HepG2 (cell line): ENCODE results near the gene GRHL1. TPM values are rescaled to one million over a fixed set of nuclear protein-coding genes. Genes with fewer than 3 reads are reported as not detected.
A peak's percentile ranks its signal among the peaks of the same experiment; 100 is the strongest.

Experiments used
- ATAC-seq: fragments of 200-7000 bp; cut with Tn5 transposase; 3 replicates; pipeline ENCODE4 v1.9.1; 2020; ENCODE audit warnings: mild to moderate bottlenecking, moderate library complexity
- BruUV-seq: library from RNA; stranded (reverse); fragments of 400-500 nt; replicated peaks from 2 replicates; lab custom pipeline; 2021; lab: Mats Ljungman, UMichigan
- CTCF ChIA-PET: fragments of 300-600 bp; formaldehyde crosslinking; extraction: SDS; loops from one replicate; lab custom pipeline; 2021; ENCODE audit warnings: low total read pairs, inconsistent platforms, low intra/inter-chr PET ratio; lab: Yijun Ruan, JAX
- POLR2A ChIA-PET: fragments of 350-600 bp; sonication (Branson Sonifier 250); formaldehyde crosslinking; loops from one replicate; lab custom pipeline; 2020; ENCODE audit warnings: antibody characterized with exemption, inconsistent platforms; lab: Yijun Ruan, JAX
- DNase-seq: peaks from one replicate; pipeline ENCODE4 v3.0.0-alpha.2; 2015; ENCODE audit warnings: low spot score
- FAIRE-seq: peaks from 3 replicates; lab custom pipeline; 2011; peaks lifted over from hg19 to GRCh38; lab: Jason Lieb, UNC
- H2AFZ ChIP-seq: one replicate; pipeline ENCODE4 v1.6.1; 2011; ENCODE audit warnings: low read length, inconsistent platforms
- H3K27ac ChIP-seq: fragments of 300-600 bp; 3 replicates; pipeline ENCODE4 v1.8.0; 2011; ENCODE audit warnings: mixed run types, mild to moderate bottlenecking, mixed read lengths, low read length, inconsistent platforms; ENCODE audit not compliant: insufficient read depth; ENCODE audit errors: extremely low read length
- H3K27me3 ChIP-seq, 2 experiments: fragments of 200-600 bp in 1 of 2; 2 replicates in 1 of 2; 3 replicates in 1 of 2; pipeline versions ENCODE4 v1.6.0 to v1.8.0; 2011; ENCODE audit warnings: low read length in 2 of 2, mild to moderate bottlenecking in 2 of 2, moderate library complexity in 2 of 2, inconsistent platforms in 1 of 2; ENCODE audit not compliant: insufficient read depth in 2 of 2, control insufficient read depth in 1 of 2
- H3K36me3 ChIP-seq, 2 experiments: fragments of 200-600 bp in 1 of 2; replicated peaks in 1 of 2; 2 replicates in 1 of 2; 3 replicates in 1 of 2; pipeline versions ENCODE4 v1.5.1 to v1.8.0; 2011; ENCODE audit warnings: low read length in 2 of 2, inconsistent platforms in 1 of 2; ENCODE audit not compliant: insufficient read depth in 2 of 2, control insufficient read depth in 1 of 2
- H3K4me1 ChIP-seq: 2 replicates; pipeline ENCODE4 v1.5.1; 2012; ENCODE audit warnings: low read length, inconsistent platforms; ENCODE audit not compliant: insufficient read depth
- H3K4me2 ChIP-seq: 2 replicates; pipeline ENCODE4 v1.6.0; 2011; ENCODE audit warnings: low read depth, low read length, inconsistent platforms
- H3K4me3 ChIP-seq, 3 experiments: fragments of 200-600 bp in 1 of 3; sonication (generic), shearing (Covaris generic) in 1 of 3; replicated peaks in 1 of 3; 2 replicates each; pipeline ENCODE4 v1.5.1; 2011 to 2016; ENCODE audit warnings: low read length in 3 of 3, inconsistent platforms in 2 of 3, low read depth in 2 of 3, mild to moderate bottlenecking in 2 of 3, control low read depth in 1 of 3, mixed read lengths in 1 of 3; ENCODE audit not compliant: insufficient read depth in 1 of 3
- H3K79me2 ChIP-seq: one replicate; pipeline ENCODE4 v1.6.1; 2011; ENCODE audit warnings: low read length, inconsistent platforms; ENCODE audit not compliant: insufficient read depth
- H3K9ac ChIP-seq: 2 replicates; pipeline ENCODE4 v1.6.0; 2011; ENCODE audit warnings: mild to moderate bottlenecking, low read depth, low read length, inconsistent platforms; ENCODE audit not compliant: insufficient read depth
- H3K9me3 ChIP-seq: 2 replicates; pipeline ENCODE4 v1.5.1; 2012; ENCODE audit warnings: mild to moderate bottlenecking, low read length
- H4K20me1 ChIP-seq: 2 replicates; pipeline ENCODE4 v1.6.0; 2011; ENCODE audit warnings: inconsistent platforms, mild to moderate bottlenecking, low read length, moderate library complexity; ENCODE audit not compliant: insufficient read depth
- AGO2 ChIP-seq: fragments of 200-400 bp; formaldehyde crosslinking; optimal IDR thresholded peaks from 2 replicates; pipeline ENCODE3; 2017; ENCODE audit warnings: mild to moderate bottlenecking, low read depth, low read length, moderate library complexity
- ARNTL ChIP-seq: sonication (generic); formaldehyde crosslinking; IDR thresholded peaks from 2 replicates; pipeline ENCODE4 v1.4.0; 2020; ENCODE audit warnings: mild to moderate bottlenecking, missing genetic modification reagents
- ZNF644 ChIP-seq: IDR thresholded peaks from 2 replicates; pipeline ENCODE4 v1.6.1; 2016; ENCODE audit warnings: low read depth
- ZUFSP ChIP-seq: sonication (generic); formaldehyde crosslinking; IDR thresholded peaks from 2 replicates; pipeline ENCODE4 v1.9.0; 2021; ENCODE audit warnings: missing genetic modification reagents, mild to moderate bottlenecking, borderline replicate concordance
- WGBS: methylation state at CpG from one replicate; pipeline ENCODE4 v1.1.6; 2017; ENCODE audit warnings: low lambda C conversion rate; 5-methylcytosine and 5-hydroxymethylcytosine counted together
- in situ Hi-C: cut with HindIII; loops from 2 replicates; pipeline ENCODE4 v1.10.0; 2017; ENCODE audit warnings: low pct_unique_long_range_greater_than_20kb; ENCODE audit not compliant: extremely low pct_ligation_motif_present
- intact Hi-C: fragments of 100-400 bp; cut with micrococcal nuclease; formaldehyde crosslinking; loops from one replicate; pipeline ENCODE4 v1.10.0; 2022; ENCODE audit not compliant: unreplicated experiment
- polyA plus RNA-seq, 8 experiments: library from polyadenylated mRNA; depleted of rRNA in 3 of 8; stranded (reverse) in 7 of 8; unstranded in 1 of 8; fragments of >200 nt; fragmentation: Illumina TruSeq in 4 of 8; extraction: Trizol in 4 of 8; gene quantifications; 2 replicates each; pipeline versions ENCODE4 v1.2.1 to v1.2.3, GENCODE V29; 2011 to 2016; ENCODE audit warnings: low read depth in 4 of 8, missing spikeins in 1 of 8, mixed read lengths in 1 of 8; ENCODE audit not compliant: insufficient read depth in 1 of 8
- total RNA-seq, 5 experiments: library from RNA; depleted of rRNA; stranded (reverse); fragments of >200 nt; fragmentation: Illumina TruSeq; extraction: Trizol; gene quantifications; 2 replicates each; pipeline ENCODE4 v1.2.3, GENCODE V29; 2016; ENCODE audit warnings: low read depth in 1 of 5

GRHL1 gene
- total and polyA plus RNA-seq, 2 of the 13 experiments (the other 11 are each of a cell fraction or from before 2014, with no cell fraction given) = 9.3 to 12.0 TPM

- TF ChIP-seq ZUFSP (CRISPR knock-in tag) = no peak
- TF ChIP-seq ARNTL (CRISPR knock-in tag) = no peak
Observed at GRCh38 chr2:9997936-9998335, 46.4 kb downstream of the GRHL1 start (continued).

- Histone ChIP-seq H3K27me3 (no peaks in the 10 kb centered on the region), H3K4me2 (no peak overlapping the region), H3K79me2 (no peaks in the 10 kb centered on the region), H3K9ac (no peak overlapping the region), H3K4me3 (no peak overlapping the region), H2AFZ (no peak overlapping the region), H3K27ac (no peak overlapping the region), H3K9me3 (no peaks in the 10 kb centered on the region), H3K36me3 (peaks cover 15 to 59% of the 10 kb centered on the region in 2 experiments; a peak in 4 of 5 replicates), H3K4me1 (no peaks in the 10 kb centered on the region), H4K20me1 (no peaks in the 10 kb centered on the region)
- in situ Hi-C loops = no loop called here
- 99% methylated on average over 20 of the region's 20 CpGs for WGBS
- FAIRE-seq = no peak
- TF ChIP-seq ZNF644 (no peak), AGO2 (peak; percentile 33)
- no TSS peak for BruUV-seq
- no peak for DNase-seq
- POLR2A ChIA-PET = no interaction called here
- CTCF ChIA-PET = no interaction called here
- ATAC-seq = no peak
- intact Hi-C loops = no loop called here
Observed at GRCh38 chr2:9998916-9999654, 47.6 kb downstream of the GRHL1 start.
